Vagina (tissue), 2 donors: ENCODE data around the gene CCDC154.

Source experiments
- CTCF ChIP-seq, 3 experiments: fragments of 450-650 bp in 2 of 3; fragments of 200-600 bp in 1 of 3; sonication (generic) in 1 of 3; IDR thresholded peaks; one replicate each; pipeline ENCODE4 v1.5.1; 2017 to 2019; ENCODE audit warnings: antibody characterized with exemption in 3 of 3, mild to moderate bottlenecking in 2 of 3, moderate library complexity in 2 of 3
- POLR2A ChIP-seq, 2 donors: fragments of 450-650 bp; IDR thresholded peaks; one replicate each; pipeline ENCODE4 v1.6.1; 2017; ENCODE audit warnings: antibody characterized with exemption in 2 of 2, mild to moderate bottlenecking in 2 of 2, moderate library complexity in 2 of 2

GRCh38 chr16:1385232-1385631 is 59.1 kb downstream of the CCDC154 start:
- TF ChIP-seq CTCF (IDR thresholded peaks at IDR 0.05) = no peak
- no peak for TF ChIP-seq POLR2A (IDR thresholded peaks at IDR 0.05)
